Measurements from ENCODE around the gene CLTB. TPM values are rescaled to one million over a fixed set of nuclear protein-coding genes. Genes with fewer than 3 reads are reported as not detected.
"Not testable (repeated sequence)": the region's sequence is repeated elsewhere in the genome, so short reads cannot be mapped to it uniquely, and the experiment has no call there.

Gene CLTB
- total RNA-seq, 1 donor from 2014 or later, result 216 TPM

DNA sequence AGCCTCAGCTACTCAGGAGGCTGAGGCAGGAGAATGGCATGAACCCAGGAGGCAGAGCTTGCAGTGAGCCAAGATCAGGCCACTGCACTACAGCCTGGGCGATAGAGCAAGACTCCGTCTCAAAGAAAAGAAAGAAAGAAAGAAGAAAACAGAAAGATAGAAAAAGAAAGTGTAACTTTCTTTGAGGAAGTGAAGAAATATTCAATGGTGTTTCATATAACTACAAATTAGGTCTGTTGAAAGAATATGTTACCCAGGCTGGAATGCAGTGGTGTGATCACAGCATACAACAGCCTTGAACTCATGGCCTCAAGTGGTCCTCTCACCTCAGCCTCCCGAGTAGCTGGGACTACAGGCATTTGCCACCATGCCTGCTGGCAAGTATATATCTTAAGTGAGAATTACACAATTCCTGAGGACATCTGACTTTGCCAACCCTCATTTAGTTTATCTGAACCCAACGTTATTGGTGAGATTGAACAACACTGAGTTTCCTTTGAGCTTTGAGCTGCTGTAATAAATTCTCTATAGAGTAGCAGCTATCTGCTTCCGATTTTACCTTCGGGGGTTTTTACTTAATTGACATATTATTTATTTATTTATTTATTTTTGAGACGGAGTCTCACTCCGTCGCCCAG is 29.8 kb upstream of the CLTB start:
- Histone ChIP-seq H3K36me3 (peaks cover 5% of the 10 kb centered on the region), H3K27me3 (ENCODE audit: low read depth) (no peaks in the 10 kb centered on the region), H3K4me3 (no peak overlapping the region), H3K4me1 (peaks cover 44% of the 10 kb centered on the region), H3K27ac (replicated peaks) (no peak overlapping the region), H3K9me3 (replicated peaks) (no peaks in the 10 kb centered on the region)
- DNase-seq, result no peak
- TF ChIP-seq, protein P1, sequence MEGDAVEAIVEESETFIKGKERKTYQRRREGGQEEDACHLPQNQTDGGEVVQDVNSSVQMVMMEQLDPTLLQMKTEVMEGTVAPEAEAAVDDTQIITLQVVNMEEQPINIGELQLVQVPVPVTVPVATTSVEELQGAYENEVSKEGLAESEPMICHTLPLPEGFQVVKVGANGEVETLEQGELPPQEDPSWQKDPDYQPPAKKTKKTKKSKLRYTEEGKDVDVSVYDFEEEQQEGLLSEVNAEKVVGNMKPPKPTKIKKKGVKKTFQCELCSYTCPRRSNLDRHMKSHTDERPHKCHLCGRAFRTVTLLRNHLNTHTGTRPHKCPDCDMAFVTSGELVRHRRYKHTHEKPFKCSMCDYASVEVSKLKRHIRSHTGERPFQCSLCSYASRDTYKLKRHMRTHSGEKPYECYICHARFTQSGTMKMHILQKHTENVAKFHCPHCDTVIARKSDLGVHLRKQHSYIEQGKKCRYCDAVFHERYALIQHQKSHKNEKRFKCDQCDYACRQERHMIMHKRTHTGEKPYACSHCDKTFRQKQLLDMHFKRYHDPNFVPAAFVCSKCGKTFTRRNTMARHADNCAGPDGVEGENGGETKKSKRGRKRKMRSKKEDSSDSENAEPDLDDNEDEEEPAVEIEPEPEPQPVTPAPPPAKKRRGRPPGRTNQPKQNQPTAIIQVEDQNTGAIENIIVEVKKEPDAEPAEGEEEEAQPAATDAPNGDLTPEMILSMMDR (IDR thresholded peaks at IDR 0.05; ENCODE audit: borderline replicate concordance), result no peak
- intact Hi-C loops (cut with micrococcal nuclease), result no loop called here

DNA sequence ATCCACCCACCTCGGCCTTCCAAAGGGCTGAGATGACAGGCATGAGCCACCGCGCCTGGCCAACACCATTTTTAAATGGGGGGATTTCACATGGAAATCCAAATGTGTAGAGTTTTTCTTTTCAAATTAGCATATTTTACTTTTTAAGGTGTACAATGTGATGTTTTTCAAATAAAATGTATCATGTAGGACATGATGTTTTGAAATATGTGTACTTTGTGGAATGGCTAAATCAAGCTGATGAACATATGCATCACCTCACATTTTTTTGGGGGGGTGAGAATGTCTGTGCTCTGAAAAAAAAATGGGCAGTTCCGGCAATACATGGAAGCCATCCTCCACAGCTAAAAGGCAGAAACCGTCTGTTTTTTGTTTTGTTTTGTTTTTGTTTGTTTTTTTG is 28.4 kb upstream of the CLTB start:
- TF ChIP-seq, protein P1 (IDR thresholded peaks at IDR 0.05; ENCODE audit: borderline replicate concordance), result no peak
- Histone ChIP-seq H3K27ac (replicated peaks) (no peak overlapping the region), H3K4me1 (peaks cover 30% of the 10 kb centered on the region)

DNA sequence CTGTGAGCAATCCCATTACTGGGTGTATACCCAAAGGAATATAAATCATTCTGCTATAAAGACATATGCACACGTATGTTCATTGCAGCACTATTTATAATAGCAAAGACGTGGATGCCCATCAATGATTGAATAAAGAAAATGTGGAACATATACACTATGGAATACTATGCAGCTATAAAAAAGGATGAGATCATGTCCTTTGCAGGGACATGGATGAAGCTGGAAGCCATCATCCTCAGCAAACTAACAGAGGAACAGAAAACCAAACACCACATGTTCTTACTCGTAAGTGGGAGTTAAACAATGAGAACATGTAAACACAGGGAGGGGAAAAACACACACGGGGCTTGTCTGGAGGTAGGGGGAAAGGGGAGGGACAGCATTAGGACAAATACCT is 26.6 kb upstream of the CLTB start:
- H3K4me3 ChIP-seq; intact Hi-C loops (cut with micrococcal nuclease); H3K27ac ChIP-seq (replicated peaks); DNase-seq; H3K9me3 ChIP-seq (replicated peaks); H3K36me3 ChIP-seq: not testable (repeated sequence)
- peaks cover 15% of the 10 kb centered on the region for H3K4me1 ChIP-seq
- peaks cover 20% of the 10 kb centered on the region for H3K27me3 ChIP-seq (ENCODE audit: low read depth)

More for the DNA sequence above, 28.4 kb upstream of the CLTB start:
- DNase-seq, result no peak
- Histone ChIP-seq H3K9me3 (replicated peaks) (no peaks in the 10 kb centered on the region), H3K4me3 (no peak overlapping the region), H3K36me3 (no peaks in the 10 kb centered on the region), H3K27me3 (ENCODE audit: low read depth) (peaks cover 7% of the 10 kb centered on the region)
- intact Hi-C loops (cut with micrococcal nuclease), result no loop called here

DNA sequence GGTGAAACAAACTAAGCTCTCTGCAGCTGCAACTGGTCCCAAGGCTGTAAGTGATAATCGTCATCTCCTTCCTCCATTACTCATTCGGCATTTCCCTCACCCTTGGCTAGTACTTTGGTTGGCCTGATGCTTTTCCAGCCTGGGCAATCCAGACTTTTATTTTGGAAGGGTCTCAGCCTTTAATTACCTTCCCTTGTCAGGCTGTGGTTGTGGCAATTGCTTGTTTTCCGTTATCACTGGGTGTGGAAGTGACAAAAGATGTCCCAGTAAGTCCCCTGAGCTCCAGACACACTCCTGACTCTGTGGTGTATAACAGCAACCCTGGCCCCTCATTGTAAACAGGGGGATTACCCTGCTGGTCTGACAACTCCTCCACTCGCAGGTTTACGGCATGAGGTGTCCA is 25.6 kb upstream of the CLTB start:
- DNase-seq, result no peak
- TF ChIP-seq, protein P1 (IDR thresholded peaks at IDR 0.05; ENCODE audit: borderline replicate concordance), result no peak
- H3K4me3 ChIP-seq, result no peak overlapping the region
- no peak overlapping the region for H3K27ac ChIP-seq (replicated peaks)
- peaks cover 5% of the 10 kb centered on the region for H3K4me1 ChIP-seq
- no peaks in the 10 kb centered on the region for H3K36me3 ChIP-seq
- peaks cover 20% of the 10 kb centered on the region for H3K27me3 ChIP-seq (ENCODE audit: low read depth)
- H3K9me3 ChIP-seq (replicated peaks), result no peaks in the 10 kb centered on the region
- intact Hi-C loops (cut with micrococcal nuclease), result no loop called here

DNA sequence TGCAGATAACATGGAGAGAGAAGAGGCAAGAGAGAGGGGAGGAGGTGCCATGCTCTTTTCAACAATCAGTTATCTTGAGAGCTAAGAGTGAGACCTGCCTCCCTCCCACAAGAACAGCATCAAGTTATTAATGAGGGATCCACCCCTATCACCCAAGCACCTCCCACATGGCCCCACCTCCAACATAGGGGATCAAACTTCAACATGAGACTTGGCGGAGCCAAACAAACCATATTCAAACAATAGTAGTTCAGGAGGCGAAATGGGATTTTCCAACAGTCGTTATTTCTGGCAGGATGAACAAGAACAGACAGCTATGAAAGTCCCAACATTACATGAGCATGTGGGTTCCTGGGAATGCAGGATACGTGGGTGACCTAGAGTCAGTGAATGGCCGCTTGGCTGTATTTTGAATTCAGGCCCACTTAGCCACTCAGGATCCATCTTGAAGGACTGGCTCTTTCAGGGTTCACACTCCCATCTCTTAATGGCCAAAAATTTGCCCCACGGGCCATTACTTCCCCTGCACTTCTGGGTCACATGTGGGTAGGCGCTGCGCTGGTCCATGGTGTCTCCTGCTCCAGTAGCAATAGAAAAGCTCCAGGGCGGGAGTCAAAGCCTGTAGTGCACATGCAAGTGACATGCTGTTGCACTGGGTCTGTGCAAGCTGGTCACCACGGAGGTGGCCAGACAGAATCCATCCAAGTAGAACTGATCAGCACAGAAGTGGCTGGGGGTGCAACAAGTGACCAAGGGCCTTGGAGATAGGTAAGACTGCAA is 24.8 kb upstream of the CLTB start:
- H3K9me3 ChIP-seq (replicated peaks), result no peaks in the 10 kb centered on the region
- H3K27me3 ChIP-seq (ENCODE audit: low read depth), result peaks cover 20% of the 10 kb centered on the region
- intact Hi-C loops (cut with micrococcal nuclease), result no loop called here

More for the DNA sequence above, 24.8 kb upstream of the CLTB start:
- Histone ChIP-seq H3K36me3 (no peaks in the 10 kb centered on the region), H3K4me1 (no peaks in the 10 kb centered on the region), H3K4me3 (no peak overlapping the region), H3K27ac (replicated peaks) (no peak overlapping the region)
- TF ChIP-seq, protein P1 (IDR thresholded peaks at IDR 0.05; ENCODE audit: borderline replicate concordance), result no peak
- no peak for DNase-seq
